CD4-positive, alpha-beta T cell treated with Interleukin-2 at 100 ng/mL for 4 hours (primary cell): ENCODE results near the gene SH2D7.

ENCODE experiments used
- DNase-seq: peaks from one replicate; pipeline ENCODE4 v3.0.0-alpha.2; 2020; ENCODE audit warnings: low spot score

Gene SH2D7

GRCh38 chr15:78104119-78104479, 11.7 kb downstream of the SH2D7 start:
- DNase-seq = no peak

- DNase-seq = no peak
Observed at GRCh38 chr15:78104566-78105475, 12.5 kb downstream of the SH2D7 start.

- no peak for DNase-seq
Observed at GRCh38 chr15:78105476-78106241, 13.3 kb downstream of the SH2D7 start.

DNA sequence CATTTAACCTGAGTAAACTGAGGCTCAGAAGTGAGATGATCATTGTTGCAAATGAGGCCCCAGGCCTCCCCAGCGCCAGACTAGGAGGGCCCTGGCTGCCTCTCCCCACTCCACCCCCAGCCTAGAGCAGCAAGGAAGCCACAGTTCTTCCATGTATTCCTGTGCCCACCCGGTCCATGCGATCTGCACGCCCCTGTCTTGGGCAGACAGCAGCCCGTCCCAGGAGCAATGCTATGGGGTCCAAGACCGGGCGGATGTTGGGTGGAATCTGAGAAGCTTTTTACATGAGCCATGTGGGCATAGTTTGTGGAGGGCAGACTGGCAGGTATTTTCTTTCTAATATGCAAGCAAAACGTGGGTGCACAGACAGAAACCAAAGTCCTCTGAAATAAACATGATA, 15.1 kb downstream of the SH2D7 start:
- DNase-seq = no peak

DNA sequence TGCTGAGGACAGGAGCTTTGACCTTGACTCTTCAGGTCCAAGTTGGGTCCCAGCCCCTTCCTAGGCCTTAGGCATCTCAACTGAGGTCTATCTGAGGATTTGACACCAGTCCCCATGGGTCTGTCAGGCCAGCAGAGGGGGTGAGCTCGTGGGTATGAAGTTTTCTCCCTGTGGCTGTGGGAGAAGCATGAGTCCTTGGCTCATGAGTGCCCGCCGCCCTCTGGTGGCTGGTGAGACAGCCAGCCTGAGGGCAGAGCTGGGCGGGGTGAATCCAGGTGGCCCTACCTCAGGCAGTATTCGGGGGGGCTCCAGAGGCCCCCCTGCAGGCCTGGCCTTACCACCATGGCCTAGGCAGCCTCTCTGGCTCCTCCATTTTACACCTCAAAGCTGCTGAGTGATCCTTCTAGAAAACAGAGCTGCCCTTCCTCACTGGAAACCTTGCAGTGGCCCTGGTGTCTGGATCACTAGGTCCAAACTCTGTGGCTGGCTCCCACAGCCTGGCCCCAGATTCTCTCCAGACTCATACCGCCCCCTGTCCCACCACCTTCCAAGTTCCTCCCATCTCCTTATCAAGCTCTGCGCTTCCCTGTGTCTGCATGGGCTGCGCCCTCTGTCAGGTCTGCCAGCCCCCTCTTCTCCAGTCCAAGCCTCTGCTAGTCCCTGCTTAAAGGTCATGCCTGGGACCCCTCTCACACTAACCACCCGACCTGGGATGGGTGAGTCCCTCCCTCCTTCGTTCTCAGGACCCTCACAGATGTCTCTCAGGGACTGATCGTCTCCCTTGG, 16.1 kb downstream of the SH2D7 start:
- peak; percentile 88 for DNase-seq

- DNase-seq = no peak
Observed at GRCh38 chr15:78109156-78109555, 16.8 kb downstream of the SH2D7 start.

- DNase-seq = no peak
Observed at GRCh38 chr15:78110096-78110495, 17.7 kb downstream of the SH2D7 start.

DNA sequence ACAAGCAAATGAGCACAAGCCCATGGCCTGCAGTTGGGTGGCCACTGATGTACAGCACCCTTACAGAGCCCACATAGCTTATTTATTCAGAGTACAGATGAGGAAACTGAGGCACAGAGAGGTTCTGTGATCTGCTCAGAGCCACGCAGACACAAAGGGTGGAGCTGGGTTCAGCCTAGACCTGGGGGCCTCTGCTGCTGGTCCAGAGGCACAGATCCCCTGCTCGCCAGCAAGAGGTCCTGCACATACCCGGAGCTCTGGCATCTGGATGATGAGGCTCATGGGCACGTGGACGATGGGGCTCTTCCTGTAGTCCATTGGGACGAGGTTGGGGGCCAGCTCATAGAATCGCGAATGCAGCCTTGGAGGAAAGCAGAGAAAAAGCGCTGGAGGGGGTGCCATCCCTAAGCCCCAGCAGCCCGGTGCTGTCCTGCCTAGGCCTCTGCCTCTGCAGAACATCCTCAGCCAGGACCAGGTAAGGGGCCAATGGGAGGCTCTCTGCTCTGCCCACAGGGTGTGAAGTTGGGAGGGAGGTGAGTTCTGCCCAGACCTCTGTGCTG, 18.6 kb downstream of the SH2D7 start:
- DNase-seq = no peak

- no peak for DNase-seq
Observed at GRCh38 chr15:78111788-78112187, 19.4 kb downstream of the SH2D7 start.

DNA sequence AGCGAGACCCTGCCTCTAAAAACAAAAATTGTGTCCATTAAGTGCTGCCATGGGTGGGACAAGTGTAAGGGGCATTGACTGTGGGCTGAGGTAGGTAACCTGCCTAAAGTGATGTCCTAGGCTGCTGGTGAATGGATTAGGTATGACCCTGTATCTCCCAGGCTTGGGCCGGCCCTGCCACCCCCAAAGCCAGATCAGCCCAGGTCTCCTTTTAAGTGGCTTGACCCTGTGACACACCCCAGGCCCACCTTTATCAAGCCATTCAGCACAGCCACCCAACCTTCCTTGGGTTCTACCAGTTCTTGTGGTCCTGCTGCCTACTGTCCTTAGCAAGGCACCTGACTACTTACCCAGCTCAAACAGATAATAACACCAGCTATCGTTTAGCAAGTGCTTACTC, 20.2 kb downstream of the SH2D7 start:
- no peak for DNase-seq

DNA sequence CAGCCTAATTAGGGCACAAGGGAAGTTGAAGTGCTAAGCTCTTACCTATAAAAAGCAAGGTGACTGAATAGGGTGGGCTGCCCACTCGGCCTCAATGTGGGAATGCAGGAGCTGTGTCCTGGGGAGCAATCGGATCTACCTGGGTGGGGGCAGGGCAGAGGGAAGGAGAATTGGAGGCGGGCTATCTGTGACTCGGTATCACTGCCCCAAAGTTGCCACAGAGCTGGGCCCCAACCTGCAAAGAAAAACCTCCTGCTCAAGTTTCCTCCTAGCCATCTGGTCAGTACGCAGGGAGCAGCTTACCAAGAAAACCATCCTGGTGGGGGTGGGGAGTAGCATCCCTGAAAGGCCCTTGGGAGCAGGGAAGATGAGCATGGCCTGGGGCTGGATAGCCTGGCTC, 28.2 kb downstream of the SH2D7 start:
- DNase-seq = no peak

- no peak for DNase-seq
Observed at GRCh38 chr15:78125267-78125666, 32.9 kb downstream of the SH2D7 start.

DNA sequence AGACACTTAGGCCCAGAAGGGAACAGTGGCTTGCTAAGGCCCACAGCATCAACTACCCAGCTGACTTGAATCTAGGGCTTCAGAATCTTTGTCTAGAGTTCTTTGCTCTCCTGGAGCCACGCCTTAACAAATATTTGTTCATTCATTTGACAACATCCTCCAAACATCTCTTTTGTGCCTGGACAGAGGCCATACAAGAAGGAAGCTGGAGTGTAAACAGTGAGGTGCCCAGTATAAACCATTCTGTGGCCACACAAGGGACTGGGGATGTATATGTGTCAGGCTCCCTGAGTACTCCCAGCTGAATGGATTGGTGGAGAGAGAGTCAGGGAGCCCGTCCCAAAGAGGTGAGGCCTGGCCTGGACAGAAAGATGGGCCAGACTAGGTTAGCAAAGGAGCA, 35.5 kb downstream of the SH2D7 start:
- DNase-seq = no peak

DNA sequence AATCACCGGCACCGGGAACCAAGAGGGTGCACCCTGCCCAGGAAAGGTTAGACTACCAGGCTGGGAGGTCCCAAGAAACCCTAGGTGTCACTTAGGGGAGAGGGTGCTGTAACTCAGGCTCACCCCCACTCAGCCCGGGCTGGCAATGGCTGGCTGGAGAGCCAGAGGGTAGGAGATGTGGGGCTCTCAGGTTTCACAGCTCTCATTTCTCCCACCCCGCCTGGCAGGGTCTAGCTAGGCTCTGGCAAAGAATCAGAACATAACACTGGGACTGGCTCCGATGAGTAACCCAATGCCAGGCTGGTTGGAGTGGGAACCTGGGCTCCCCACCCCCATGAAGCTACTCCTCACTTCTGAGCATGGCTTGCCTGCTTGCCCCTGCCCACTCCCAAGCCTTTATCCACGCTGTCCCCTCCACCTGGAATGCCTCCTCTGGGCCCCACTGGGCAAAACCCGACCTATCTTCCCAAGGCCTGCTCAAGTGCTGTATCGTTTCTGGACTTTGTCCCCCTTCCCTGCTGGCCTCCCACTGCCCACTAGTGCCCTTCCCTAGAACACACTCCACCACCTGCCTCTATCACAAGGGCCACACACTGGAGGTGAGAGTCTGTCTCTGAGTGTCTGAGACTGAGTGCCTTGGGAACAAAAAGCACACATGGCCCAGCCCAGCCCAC, 36.9 kb downstream of the SH2D7 start:
- no peak for DNase-seq

DNA sequence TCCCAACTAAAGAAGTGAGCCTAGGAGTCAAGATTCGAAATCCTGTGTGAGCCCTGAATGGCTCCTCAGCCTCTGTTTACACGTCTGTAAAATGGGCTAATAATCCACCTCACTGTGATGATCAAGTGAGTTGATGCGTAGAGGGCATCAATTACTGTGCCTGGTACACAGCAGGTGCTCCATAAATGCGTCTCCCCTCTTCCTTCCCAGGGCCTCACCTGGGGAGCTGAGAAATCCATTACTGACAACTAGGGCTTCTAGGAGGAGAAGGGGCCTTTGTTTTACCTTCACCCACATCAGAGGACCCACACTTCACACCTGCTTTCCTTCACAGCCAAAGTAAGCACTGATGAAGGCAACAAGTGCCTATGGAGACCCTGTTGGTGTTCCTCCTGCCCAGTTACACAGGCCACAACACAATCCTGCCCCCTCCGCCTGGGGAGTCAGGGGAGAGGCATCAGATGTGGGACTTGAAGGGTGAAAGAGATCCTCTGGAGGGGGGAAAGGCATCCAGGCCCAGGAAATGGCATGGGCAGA, 37.5 kb downstream of the SH2D7 start:
- no peak for DNase-seq

- DNase-seq = peak; percentile 20
Observed at GRCh38 chr15:78130466-78131294, 38.3 kb downstream of the SH2D7 start.

- peak; percentile 70 for DNase-seq
Observed at GRCh38 chr15:78131295-78132061, 39.1 kb downstream of the SH2D7 start, which contains the start of gene CIB2. TSS of gene CIB2 (minus strand) at chr15:78131445. CDS start at chr15:78131215, 230 bp downstream.

DNA sequence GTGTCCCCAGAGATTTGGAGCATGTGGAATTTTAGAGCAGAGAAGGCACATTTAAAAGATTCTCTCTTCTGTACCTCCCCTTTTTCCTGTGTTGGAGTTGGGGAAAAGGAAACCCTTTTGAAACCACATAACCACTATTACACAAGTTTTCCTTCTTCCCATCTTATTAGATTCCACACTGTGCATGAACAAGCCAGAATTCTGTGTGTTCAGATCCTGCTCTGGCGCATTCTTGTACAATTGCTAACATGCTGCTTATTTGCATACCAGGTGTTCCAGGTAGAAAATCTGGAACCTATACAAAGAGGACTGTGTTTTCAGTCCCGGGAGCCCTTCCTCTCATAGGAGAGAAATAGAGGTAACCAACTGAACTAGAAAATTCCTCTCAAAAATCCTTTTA, 41.4 kb downstream of the SH2D7 start:
- no peak for DNase-seq

DNA sequence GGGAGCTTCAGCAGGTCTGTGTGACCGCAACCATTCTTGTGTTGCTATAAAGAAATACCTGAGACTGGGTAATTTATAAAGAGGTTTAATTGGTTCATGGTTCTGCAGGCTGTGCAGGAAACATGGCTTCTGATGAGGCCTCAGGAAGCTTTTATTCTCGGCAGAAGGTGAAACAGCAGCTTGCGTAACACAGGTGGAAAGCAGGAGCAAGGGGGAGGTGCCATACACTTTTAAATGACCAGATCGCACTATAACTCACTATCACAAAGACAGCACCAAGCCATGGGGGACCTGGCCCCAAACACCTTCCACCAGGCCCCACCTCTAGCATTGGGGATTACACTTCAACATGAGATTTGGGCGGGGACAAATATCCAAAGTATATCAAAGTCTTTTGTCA, 47.2 kb downstream of the SH2D7 start:
- no peak for DNase-seq

DNA sequence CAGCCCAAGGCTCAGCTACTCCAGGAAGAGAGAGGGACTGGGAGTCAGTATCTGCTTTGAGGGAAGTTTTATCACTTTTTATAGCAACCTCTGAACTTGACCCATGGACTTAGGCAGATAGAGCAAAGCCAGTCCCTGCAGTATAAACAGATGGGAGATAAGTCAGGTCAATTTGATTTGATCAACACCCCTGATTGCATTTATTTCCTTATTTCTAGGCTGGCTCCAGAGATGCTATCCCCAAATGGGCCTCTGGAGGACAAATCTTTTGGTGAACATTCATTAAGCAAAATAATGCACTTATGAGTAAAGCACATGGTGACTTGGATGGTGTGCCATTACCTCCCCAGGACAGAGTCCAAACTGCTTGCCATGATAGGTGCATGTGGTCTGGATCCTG, 47.9 kb downstream of the SH2D7 start:
- no peak for DNase-seq
